GM18951 (cell line): Measurements from ENCODE around the gene CD274.
"Not testable (repeated sequence)": the region's sequence is repeated elsewhere in the genome, so short reads cannot be mapped to it uniquely, and the experiment has no call there.

Experiments
- POLR2A ChIP-seq: IDR thresholded peaks from 4 replicates; pipeline ENCODE4 v1.6.1; 2011; ENCODE audit warnings: mild to moderate bottlenecking; ENCODE audit not compliant: insufficient read length, insufficient read depth; ENCODE audit errors: extremely low read depth
- in situ Hi-C: fragments of 300-500 bp; cut with MboI; formaldehyde crosslinking; loops from one replicate; pipeline ENCODE4 v1.12.0; 2022; ENCODE audit warnings: low sequenced_read_pairs, mixed read lengths, inconsistent platforms; ENCODE audit not compliant: unreplicated experiment

Gene CD274

GRCh38 chr9:5483306-5483705 is 33.0 kb downstream of the CD274 start:
- in situ Hi-C loops: no loop called here
- TF ChIP-seq POLR2A: no peak

GRCh38 chr9:5485378-5486085 is 35.2 kb downstream of the CD274 start:
- TF ChIP-seq POLR2A: no peak
- in situ Hi-C loops: no loop called here

- no peak for TF ChIP-seq POLR2A
- in situ Hi-C loops: no loop called here
These were observed 36.6 kb downstream of the CD274 start for GRCh38 chr9:5486988-5487387.

- in situ Hi-C loops: no loop called here
- no peak for TF ChIP-seq POLR2A
These were observed 38.1 kb downstream of the CD274 start for GRCh38 chr9:5488221-5489008.

GRCh38 chr9:5489630-5490490 is 39.5 kb downstream of the CD274 start:
- TF ChIP-seq POLR2A: no peak
- in situ Hi-C loops: no loop called here

- peak; percentile 18 for TF ChIP-seq POLR2A
These were observed 42.8 kb downstream of the CD274 start for GRCh38 chr9:5492965-5493678.

GRCh38 chr9:5493679-5494511 is 43.6 kb downstream of the CD274 start:
- TF ChIP-seq POLR2A: no peak
- in situ Hi-C loops: no loop called here

More at GRCh38 chr9:5492965-5493678, 42.8 kb downstream of the CD274 start:
- in situ Hi-C loops: no loop called here

- in situ Hi-C loops: not testable (repeated sequence)
These were observed 44.4 kb downstream of the CD274 start for GRCh38 chr9:5494765-5495164.

- in situ Hi-C loops: no loop called here
- TF ChIP-seq POLR2A: no peak
These were observed 48.8 kb downstream of the CD274 start for GRCh38 chr9:5499157-5499556.

- in situ Hi-C loops: no loop called here
These were observed 49.6 kb downstream of the CD274 start for GRCh38 chr9:5499889-5500398.

GRCh38 chr9:5500441-5501235 is 50.3 kb downstream of the CD274 start:
- TF ChIP-seq POLR2A: no peak
- in situ Hi-C loops: no loop called here

More at GRCh38 chr9:5499889-5500398, 49.6 kb downstream of the CD274 start:
- no peak for TF ChIP-seq POLR2A
